Right lobe of liver (tissue), 4 donors: Measurements from ENCODE around the gene SETSIP.

Experiments
- CTCF ChIP-seq, 4 donors: fragments of 200-600 bp in 3 of 4; fragments of 450-650 bp in 1 of 4; IDR thresholded peaks; one replicate each; pipeline versions ENCODE4 v1.5.1 to v1.8.0; 2016 to 2022; ENCODE audit warnings: antibody characterized with exemption in 4 of 4, mild to moderate bottlenecking in 2 of 4
- POLR2A ChIP-seq: fragments of 450-650 bp; IDR thresholded peaks from one replicate; pipeline ENCODE4 v1.6.1; 2017; ENCODE audit warnings: antibody characterized with exemption, mild to moderate bottlenecking
- donor health status: DM: no; HTN: no; CAD: no.
- donor health status: DM: no; HTN: no; CAD: no.
- donor health status: DM: no; HTN: yes; CAD: no.

- TF ChIP-seq POLR2A (no peak), CTCF (IDR thresholded peaks at IDR 0.05) (no peak)
Observed at GRCh38 chr1:92081031-92081430, 5.8 kb upstream of the SETSIP start.
